ENCODE measurements around the gene GLT1D1.

GRCh38 chr12:128918481-128919260 is 65.4 kb downstream of the GLT1D1 start:
- TF ChIP-seq CTCF (IDR thresholded peaks at IDR 0.05; ENCODE audit: extremely low read depth in 1 of 2, insufficient read depth in 1 of 2, low read depth in 1 of 2, low read length in 2 of 2) (no peak), POLR2A (IDR thresholded peaks at IDR 0.05; ENCODE audit: low read depth, low read length) (no peak), EZH2 (IDR thresholded peaks at IDR 0.05; ENCODE audit: borderline replicate concordance, low read depth, low read length, severe bottlenecking) (no peak), POLR2AphosphoS5 (IDR thresholded peaks at IDR 0.05; ENCODE audit: insufficient read depth, low read depth, low read length) (no peak), JUN (IDR thresholded peaks at IDR 0.05; ENCODE audit: borderline replicate concordance, insufficient read depth, insufficient read length, low read depth) (no peak), MYC (IDR thresholded peaks at IDR 0.05; ENCODE audit: low read depth, low read length) (no peak), FOS (IDR thresholded peaks at IDR 0.05; ENCODE audit: borderline replicate concordance, insufficient read depth, low read length) (no peak)
- TF ChIP-seq, protein P1, sequence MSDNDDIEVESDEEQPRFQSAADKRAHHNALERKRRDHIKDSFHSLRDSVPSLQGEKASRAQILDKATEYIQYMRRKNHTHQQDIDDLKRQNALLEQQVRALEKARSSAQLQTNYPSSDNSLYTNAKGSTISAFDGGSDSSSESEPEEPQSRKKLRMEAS (IDR thresholded peaks at IDR 0.05; ENCODE audit: insufficient read depth, insufficient read length): no peak

All from endothelial cell of umbilical vein (primary cell).